A549 (cell line): ENCODE data around the gene TNN.

Experiments
- CHD2 ChIP-seq: fragments of 150-350 bp; IDR thresholded peaks from 2 replicates; pipeline ENCODE4 v1.6.1; 2014; ENCODE audit warnings: low read length; ENCODE audit not compliant: partially characterized antibody
- EP300 ChIP-seq, 2 experiments: fragments of >200 bp; sonication (Bioruptor Twin); formaldehyde crosslinking; IDR thresholded peaks; 2 replicates in 1 of 2; 3 replicates in 1 of 2; pipeline ENCODE4 v1.6.1; 2016 to 2017
- HES2 ChIP-seq: fragments of >200 bp; sonication (Bioruptor Twin); formaldehyde crosslinking; IDR thresholded peaks from 2 replicates; pipeline ENCODE4 v1.6.1; 2016
- HEYL ChIP-seq: fragments of 250-450 bp; sonication (Bioruptor Pico); IDR thresholded peaks from 2 replicates; pipeline ENCODE4 v1.8.0; 2021; ENCODE audit warnings: mild to moderate bottlenecking, moderate library complexity
- KDM1A ChIP-seq: fragments of 200-600 bp; sonication (generic); IDR thresholded peaks from 2 replicates; pipeline ENCODE4 v1.6.1; 2016; ENCODE audit warnings: low read depth, mild to moderate bottlenecking
- MAX ChIP-seq: IDR thresholded peaks from 2 replicates; pipeline ENCODE4 v1.6.1; 2012
- PHF8 ChIP-seq: fragments of 200-600 bp; sonication (generic); IDR thresholded peaks from 2 replicates; pipeline ENCODE4 v1.6.1; 2016; ENCODE audit warnings: low read depth, mild to moderate bottlenecking, antibody characterized with exemption, moderate library complexity, borderline replicate concordance
- POLR2A ChIP-seq: IDR thresholded peaks from 2 replicates; pipeline ENCODE4 v1.6.1; 2012; ENCODE audit warnings: mild to moderate bottlenecking, low read length
- RCOR1 ChIP-seq: fragments of 150-350 bp; IDR thresholded peaks from 2 replicates; pipeline ENCODE4 v1.6.1; 2014; ENCODE audit warnings: antibody characterized with exemption, low read length, low read depth
- TF ChIP-seq, protein P1 (sequence below): fragments of 200-600 bp; sonication (generic); IDR thresholded peaks from 2 replicates; pipeline ENCODE4 v1.6.1; 2016; ENCODE audit warnings: antibody characterized with exemption, mild to moderate bottlenecking, moderate library complexity
- TF ChIP-seq, protein P2 (sequence below): fragments of >200 bp; sonication (Bioruptor Twin); formaldehyde crosslinking; IDR thresholded peaks from 3 replicates; pipeline ENCODE4 v1.5.1; 2016
- TF ChIP-seq, protein P3 (sequence below): fragments of 150-350 bp; IDR thresholded peaks from 2 replicates; pipeline ENCODE4 v1.6.1; 2014; ENCODE audit warnings: low read depth, mild to moderate bottlenecking, low read length

DNA sequence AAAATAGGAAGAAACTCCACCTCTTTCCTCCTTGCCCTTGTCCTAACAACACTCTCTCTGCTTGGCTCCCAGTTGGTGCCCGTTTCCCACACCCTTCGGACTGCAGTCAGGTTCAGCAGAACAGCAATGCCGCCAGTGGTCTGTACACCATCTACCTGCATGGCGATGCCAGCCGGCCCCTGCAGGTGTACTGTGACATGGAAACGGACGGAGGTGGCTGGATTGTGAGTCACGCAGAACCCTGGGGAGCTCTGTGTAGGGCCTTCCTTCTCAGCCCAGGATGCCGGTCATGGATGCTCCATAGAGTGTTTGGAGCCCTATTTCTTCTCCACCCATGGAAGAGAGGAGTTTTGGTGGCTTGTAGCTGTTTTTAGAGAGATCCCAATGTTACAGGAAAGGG is 60.9 kb downstream of the TNN start:
- TF ChIP-seq, protein P1, sequence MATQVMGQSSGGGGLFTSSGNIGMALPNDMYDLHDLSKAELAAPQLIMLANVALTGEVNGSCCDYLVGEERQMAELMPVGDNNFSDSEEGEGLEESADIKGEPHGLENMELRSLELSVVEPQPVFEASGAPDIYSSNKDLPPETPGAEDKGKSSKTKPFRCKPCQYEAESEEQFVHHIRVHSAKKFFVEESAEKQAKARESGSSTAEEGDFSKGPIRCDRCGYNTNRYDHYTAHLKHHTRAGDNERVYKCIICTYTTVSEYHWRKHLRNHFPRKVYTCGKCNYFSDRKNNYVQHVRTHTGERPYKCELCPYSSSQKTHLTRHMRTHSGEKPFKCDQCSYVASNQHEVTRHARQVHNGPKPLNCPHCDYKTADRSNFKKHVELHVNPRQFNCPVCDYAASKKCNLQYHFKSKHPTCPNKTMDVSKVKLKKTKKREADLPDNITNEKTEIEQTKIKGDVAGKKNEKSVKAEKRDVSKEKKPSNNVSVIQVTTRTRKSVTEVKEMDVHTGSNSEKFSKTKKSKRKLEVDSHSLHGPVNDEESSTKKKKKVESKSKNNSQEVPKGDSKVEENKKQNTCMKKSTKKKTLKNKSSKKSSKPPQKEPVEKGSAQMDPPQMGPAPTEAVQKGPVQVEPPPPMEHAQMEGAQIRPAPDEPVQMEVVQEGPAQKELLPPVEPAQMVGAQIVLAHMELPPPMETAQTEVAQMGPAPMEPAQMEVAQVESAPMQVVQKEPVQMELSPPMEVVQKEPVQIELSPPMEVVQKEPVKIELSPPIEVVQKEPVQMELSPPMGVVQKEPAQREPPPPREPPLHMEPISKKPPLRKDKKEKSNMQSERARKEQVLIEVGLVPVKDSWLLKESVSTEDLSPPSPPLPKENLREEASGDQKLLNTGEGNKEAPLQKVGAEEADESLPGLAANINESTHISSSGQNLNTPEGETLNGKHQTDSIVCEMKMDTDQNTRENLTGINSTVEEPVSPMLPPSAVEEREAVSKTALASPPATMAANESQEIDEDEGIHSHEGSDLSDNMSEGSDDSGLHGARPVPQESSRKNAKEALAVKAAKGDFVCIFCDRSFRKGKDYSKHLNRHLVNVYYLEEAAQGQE: no peak
- TF ChIP-seq, protein P2, sequence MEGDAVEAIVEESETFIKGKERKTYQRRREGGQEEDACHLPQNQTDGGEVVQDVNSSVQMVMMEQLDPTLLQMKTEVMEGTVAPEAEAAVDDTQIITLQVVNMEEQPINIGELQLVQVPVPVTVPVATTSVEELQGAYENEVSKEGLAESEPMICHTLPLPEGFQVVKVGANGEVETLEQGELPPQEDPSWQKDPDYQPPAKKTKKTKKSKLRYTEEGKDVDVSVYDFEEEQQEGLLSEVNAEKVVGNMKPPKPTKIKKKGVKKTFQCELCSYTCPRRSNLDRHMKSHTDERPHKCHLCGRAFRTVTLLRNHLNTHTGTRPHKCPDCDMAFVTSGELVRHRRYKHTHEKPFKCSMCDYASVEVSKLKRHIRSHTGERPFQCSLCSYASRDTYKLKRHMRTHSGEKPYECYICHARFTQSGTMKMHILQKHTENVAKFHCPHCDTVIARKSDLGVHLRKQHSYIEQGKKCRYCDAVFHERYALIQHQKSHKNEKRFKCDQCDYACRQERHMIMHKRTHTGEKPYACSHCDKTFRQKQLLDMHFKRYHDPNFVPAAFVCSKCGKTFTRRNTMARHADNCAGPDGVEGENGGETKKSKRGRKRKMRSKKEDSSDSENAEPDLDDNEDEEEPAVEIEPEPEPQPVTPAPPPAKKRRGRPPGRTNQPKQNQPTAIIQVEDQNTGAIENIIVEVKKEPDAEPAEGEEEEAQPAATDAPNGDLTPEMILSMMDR: no peak
- no peak for TF ChIP-seq MAX
- TF ChIP-seq RCOR1: no peak
- no peak for TF ChIP-seq POLR2A
- TF ChIP-seq KDM1A: no peak
- TF ChIP-seq HEYL (CRISPR knock-in tag): no peak
- TF ChIP-seq CHD2: no peak
- no peak for TF ChIP-seq EP300 (IDR thresholded peaks at IDR 0.05)
- TF ChIP-seq HES2: no peak
- TF ChIP-seq, protein P3, sequence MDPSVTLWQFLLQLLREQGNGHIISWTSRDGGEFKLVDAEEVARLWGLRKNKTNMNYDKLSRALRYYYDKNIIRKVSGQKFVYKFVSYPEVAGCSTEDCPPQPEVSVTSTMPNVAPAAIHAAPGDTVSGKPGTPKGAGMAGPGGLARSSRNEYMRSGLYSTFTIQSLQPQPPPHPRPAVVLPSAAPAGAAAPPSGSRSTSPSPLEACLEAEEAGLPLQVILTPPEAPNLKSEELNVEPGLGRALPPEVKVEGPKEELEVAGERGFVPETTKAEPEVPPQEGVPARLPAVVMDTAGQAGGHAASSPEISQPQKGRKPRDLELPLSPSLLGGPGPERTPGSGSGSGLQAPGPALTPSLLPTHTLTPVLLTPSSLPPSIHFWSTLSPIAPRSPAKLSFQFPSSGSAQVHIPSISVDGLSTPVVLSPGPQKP: no peak
- TF ChIP-seq PHF8: no peak
